HG02763 (cell line): Measurements from ENCODE around the gene IGF2R.

Experiments used
- ATAC-seq: cut with Tn5 transposase; IDR thresholded peaks from one replicate; pipeline ENCODE4 v1.9.1; 2021; ENCODE audit warnings: mild to moderate bottlenecking, moderate library complexity; ENCODE audit not compliant: unreplicated experiment

Gene IGF2R

GRCh38 chr6:160070427-160070826 is 101.5 kb downstream of the IGF2R start:
- ATAC-seq: no peak

- ATAC-seq: no peak
Measured at GRCh38 chr6:160070831-160071230, 101.9 kb downstream of the IGF2R start.

- no peak for ATAC-seq
Measured at GRCh38 chr6:160071805-160072690, 103.2 kb downstream of the IGF2R start.

- ATAC-seq: no peak
Measured at GRCh38 chr6:160073272-160073671, 104.4 kb downstream of the IGF2R start.

DNA sequence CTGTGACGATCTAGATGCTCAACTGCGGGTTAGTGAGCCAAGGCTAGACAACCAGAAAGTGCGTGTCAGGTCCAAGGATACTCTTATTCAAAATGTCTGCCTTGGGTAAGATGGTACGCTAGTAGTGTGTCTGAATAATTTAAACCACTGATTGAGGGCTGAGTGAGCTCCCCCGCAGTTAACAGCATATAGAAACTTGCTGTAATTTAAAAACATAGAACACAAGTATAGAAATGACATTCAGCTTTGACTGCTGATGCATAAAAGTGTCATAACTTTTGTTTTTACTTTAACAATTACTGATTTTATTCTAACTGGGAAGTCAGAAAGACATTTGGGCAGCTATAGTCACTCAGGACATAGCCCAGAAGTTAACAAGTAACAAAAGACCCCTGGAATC is 107.1 kb downstream of the IGF2R start:
- no peak for ATAC-seq

DNA sequence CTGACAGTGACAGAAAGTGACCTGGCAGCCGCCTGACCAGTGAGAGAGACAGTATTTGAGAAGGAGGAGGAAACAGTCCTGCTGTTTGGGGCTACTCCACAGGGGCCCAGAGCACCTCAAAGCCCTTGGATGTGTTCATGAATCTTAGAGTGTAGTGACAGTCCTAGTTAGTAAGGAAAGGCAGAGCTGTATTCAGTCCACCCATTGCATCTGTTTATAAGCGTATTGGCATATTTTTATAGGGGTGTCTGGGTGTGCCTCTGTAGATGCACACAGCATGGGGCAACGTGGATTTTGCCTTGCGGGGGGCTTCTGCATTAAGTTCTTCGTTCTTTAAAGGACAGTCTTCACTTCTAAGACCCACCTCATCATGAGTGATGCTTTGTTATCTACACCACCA is 108.1 kb downstream of the IGF2R start:
- ATAC-seq: no peak

- ATAC-seq: no peak
Measured at GRCh38 chr6:160077526-160077925, 108.6 kb downstream of the IGF2R start.

DNA sequence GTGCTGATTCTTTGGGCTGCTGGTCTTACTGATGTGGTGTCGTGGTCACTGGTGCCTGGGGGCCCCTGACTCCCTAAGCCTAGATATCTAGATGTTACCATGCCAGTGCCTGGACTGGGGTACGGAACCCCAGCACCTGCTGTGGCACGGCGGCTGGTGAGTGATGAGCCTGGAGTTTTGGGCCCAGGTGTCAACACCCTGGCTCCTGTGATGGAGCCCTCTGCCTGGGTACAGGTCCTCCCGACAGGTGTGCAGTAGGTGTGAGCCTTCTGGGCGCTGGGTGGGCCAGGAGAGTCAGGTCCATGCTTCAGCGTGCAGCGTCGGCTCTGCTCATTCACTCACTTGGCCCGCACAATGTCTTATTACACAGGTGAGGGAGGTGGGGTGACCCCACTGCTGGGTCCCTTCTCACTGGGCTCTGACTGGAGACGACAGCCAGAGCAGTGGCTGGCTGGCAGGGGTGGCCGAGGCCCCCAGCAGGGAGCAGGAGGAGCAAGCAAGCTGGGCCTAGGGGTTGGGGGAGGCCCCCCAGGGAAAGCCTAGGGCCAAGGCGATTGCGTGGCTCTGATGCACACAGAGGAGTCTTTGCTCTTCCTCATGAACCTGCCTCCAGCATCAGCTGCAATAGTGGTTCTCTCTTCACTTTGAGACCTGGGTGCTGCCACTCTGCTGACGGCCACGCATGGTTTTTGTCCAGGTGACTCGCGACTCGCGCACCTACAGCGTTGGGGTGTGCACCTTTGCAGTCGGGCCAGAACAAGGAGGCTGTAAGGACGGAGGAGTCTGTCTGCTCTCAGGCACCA is 110.2 kb downstream of the IGF2R start:
- ATAC-seq: no peak

- no peak for ATAC-seq
Measured at GRCh38 chr6:160079686-160080043, 110.8 kb downstream of the IGF2R start.

GRCh38 chr6:160080097-160080496 is 111.2 kb downstream of the IGF2R start:
- ATAC-seq: no peak

GRCh38 chr6:160081398-160081797 is 112.5 kb downstream of the IGF2R start:
- ATAC-seq: no peak

- ATAC-seq: no peak
Measured at GRCh38 chr6:160082627-160083026, 113.7 kb downstream of the IGF2R start.

DNA sequence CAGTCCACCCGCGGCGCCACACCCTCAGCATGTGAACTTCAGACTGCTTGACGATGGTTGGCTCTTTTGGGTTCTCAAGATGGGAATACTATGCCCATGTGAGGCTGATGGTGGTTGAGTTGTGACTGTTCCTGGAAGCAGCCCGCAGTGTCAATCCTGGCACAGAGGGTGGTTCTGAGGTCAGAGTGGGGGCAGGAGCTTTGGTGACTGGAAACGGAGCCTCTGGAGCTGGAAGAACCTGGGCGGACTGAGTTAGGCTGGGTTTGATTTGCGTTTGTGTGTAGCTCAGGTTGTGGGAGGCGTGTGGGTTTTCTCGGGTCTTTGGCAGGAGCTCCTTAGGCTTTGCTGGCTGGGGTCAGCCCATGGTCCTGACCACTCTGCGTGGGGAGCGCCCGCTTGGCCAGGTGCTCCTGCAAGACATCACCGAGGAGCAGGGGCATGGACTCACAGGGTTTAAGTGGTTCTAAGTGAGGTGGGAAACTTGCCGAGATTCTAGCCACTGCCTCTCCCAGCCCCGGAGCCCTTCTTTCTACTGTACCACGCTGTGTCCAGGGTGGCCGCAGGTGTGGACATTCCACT is 115.4 kb downstream of the IGF2R start:
- ATAC-seq: no peak

DNA sequence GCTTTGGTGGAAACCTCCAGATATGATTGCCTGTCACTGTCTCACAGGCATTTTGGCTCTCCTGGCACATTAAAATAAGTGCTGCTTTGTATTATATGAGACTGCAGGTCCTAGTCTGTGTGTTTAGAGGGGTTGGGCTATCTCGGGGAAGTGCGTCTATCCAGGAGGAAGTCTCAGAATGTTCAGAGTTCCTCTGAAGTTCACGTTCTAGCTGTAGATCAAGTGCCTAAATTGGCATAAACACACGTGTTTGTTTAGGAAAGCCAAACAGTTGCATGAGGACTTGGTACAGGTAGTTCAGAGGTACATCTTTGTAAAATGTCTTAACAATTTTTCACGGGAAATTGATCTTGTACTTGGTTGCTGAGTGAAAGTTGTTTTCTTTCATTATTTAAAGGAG is 116.3 kb downstream of the IGF2R start:
- no peak for ATAC-seq

DNA sequence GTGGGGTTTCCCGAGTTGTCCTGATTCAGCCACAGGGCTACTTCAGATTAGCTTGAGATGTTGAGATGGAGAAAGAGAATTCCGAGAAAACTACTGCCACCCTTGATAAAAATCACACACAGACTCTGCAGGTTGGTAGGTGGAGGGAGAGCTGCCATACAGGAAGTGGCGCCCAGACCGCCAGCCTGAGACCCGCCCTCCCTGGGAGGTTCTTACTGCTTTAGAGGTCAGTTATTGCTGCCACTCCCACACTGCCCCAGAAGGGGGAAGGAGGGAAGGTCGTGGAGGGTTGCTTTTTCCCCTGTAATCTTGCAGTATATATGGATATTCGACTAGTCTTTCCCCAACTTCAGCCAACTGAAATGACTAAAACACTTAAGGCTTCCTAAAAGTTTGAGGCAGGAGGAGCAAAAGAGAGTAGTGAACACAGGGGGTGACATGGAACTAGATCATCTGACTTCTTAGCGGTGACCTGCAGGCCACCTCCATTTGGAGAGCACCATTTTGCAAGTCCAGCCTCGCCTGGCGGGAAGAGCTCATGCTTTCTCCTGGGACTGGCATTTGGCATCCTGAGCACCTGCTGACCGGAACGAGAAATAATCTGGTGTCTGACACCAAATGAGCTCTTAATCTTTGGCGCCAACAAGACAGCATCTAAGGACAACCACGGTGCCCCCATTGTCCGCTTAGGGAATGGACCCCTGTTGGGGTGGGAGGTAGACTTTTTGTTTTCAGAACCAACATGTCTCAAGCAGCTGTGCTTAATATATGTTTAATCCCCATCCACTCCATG is 117.0 kb downstream of the IGF2R start:
- ATAC-seq: no peak

DNA sequence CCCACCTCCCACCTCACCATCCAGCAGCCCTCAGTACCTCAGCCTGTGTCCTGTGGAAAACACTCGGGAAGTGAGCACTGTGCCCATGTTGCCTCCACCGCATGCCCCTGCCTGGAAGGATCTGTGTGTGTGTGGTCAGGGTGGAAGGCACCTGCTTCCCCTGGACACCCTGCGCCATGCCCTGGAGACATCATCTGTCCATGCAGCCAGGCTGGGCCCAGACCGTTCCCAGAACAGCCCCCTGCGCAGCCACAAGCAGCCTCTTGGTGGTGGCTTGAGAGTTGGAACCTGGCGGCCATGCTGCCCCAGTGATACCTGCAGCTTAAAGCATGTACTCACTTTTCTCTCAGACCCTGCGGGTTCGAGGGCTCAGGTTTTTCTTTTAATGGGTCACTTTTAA is 117.9 kb downstream of the IGF2R start:
- ATAC-seq: no peak

DNA sequence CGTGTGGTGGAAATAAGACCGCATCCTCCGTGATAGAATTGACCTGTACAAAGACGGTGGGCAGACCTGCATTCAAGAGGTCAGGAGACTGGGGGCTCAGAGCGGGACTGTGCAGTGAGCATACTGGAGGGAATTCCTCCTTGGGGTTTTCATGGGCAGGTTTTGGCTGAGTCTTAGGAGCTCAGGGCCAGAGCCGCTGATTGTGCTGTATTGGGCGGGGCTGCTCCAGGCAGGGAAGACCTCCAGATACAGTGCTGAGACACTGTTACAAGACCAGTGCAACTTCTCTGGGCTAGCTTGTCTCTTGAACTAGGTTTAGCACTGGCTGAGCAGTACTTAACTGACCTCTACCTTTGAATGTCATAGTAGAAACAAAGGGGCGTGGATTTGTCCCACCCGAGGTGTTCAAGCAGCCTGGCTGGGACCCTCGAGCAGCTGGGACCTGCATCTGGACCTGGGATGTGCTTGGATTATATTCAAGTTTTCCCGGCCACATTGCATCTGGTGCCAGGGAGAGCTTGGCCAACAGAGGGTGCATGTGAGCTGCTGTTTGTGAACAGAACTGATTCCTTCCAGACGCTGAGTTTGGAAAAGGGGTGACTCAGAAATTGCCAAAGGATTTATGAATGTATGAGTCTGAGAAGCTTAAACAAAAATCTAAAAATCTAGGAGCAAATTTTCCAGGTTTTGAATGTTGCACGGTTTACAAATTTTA is 119.3 kb downstream of the IGF2R start:
- no peak for ATAC-seq

DNA sequence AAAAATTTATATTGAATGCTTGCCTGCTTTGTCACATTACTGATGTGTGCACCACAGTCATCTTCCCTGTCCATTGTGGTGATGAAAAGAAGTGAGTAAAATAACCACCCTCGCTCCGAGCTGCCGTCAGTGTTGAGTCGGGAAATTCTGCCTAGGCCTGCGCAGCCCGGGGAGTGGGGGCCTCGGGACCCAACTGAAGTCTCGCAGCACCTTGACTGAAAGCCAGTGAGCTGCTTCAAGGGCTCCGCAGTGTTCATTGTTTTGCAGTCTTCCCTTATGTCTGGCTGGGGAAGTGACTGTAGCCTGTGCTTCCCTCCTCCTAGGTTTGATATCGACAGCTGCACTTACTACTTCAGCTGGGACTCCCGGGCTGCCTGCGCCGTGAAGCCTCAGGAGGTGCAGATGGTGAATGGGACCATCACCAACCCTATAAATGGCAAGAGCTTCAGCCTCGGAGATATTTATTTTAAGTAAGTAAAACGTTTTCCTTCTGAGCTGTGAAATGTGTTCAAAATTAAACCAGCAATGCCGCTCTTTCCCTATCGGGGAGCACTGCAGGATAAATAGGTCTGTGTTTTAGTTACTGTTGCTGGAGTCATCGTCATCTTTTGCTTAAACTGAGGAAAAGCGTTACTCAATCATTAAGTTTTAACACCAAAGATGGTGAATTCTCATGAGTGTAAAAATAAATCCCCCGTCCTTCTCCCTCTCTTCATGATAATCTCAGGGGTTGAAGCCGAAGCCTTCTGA is 120.1 kb downstream of the IGF2R start:
- no peak for ATAC-seq

DNA sequence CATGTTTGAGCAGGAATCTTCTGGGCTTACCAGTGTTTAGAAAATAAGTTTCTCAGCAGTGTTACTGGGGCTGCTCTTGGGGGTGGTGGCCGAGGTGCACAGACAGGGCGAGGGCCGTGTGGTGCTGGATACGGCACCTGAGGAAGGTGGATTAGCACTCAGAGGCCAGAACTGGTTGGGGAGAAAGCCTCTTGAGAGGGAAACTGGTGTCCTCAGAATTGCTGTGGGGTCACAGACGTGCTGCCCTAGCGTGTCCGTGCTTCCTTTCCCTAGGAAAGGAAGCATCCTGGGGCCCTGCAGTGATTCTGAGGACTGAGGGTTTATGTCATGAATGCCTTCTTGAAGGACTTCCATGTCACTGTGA is 120.6 kb downstream of the IGF2R start:
- ATAC-seq: no peak
